Measurements from ENCODE around the gene HLA-E.
"Not testable (repeated sequence)": the region's sequence is repeated elsewhere in the genome, so short reads cannot be mapped to it uniquely, and the experiment has no call there.

The HLA-E gene

GRCh38 chr6:30520522-30520921 lies 31.2 kb downstream of the HLA-E start:
- H3K27me3 Mint-ChIP-seq (ENCODE audit: low read depth, poor library complexity) = peaks cover 43% of the 10 kb centered on the region
- H3K4me3 Mint-ChIP-seq = no peak overlapping the region
- DNase-seq = no peak
- H3K27ac Mint-ChIP-seq = no peak overlapping the region
- no peaks in the 10 kb centered on the region for H3K36me3 Mint-ChIP-seq (ENCODE audit: low read depth)
- no peak for TF ChIP-seq CTCF (IDR thresholded peaks at IDR 0.05)
- H3K4me1 Mint-ChIP-seq = no peaks in the 10 kb centered on the region
- peaks cover 32% of the 10 kb centered on the region for H3K9me3 Mint-ChIP-seq

GRCh38 chr6:30521082-30521481 lies 31.8 kb downstream of the HLA-E start:
- not testable (repeated sequence) for H3K4me3 Mint-ChIP-seq; DNase-seq; H3K4me1 Mint-ChIP-seq; H3K36me3 Mint-ChIP-seq (ENCODE audit: low read depth); H3K27ac Mint-ChIP-seq
- Mint-ChIP-seq H3K9me3 (peaks cover 33% of the 10 kb centered on the region), H3K27me3 (ENCODE audit: low read depth, poor library complexity) (peaks cover 48% of the 10 kb centered on the region)

- H3K9me3 Mint-ChIP-seq = peaks cover 33% of the 10 kb centered on the region
- not testable (repeated sequence) for H3K36me3 Mint-ChIP-seq (ENCODE audit: low read depth); H3K4me3 Mint-ChIP-seq; H3K4me1 Mint-ChIP-seq; DNase-seq; H3K27ac Mint-ChIP-seq
- H3K27me3 Mint-ChIP-seq (ENCODE audit: low read depth, poor library complexity) = peaks cover 48% of the 10 kb centered on the region
Observed at GRCh38 chr6:30521952-30522351, 32.6 kb downstream of the HLA-E start.

GRCh38 chr6:30526444-30526843 lies 37.1 kb downstream of the HLA-E start:
- not testable (repeated sequence) for DNase-seq; H3K36me3 Mint-ChIP-seq (ENCODE audit: low read depth); H3K27ac Mint-ChIP-seq; H3K4me3 Mint-ChIP-seq
- Mint-ChIP-seq H3K4me1 (peaks cover 12% of the 10 kb centered on the region), H3K9me3 (peaks cover 20% of the 10 kb centered on the region), H3K27me3 (ENCODE audit: low read depth, poor library complexity) (peaks cover 49% of the 10 kb centered on the region)

GRCh38 chr6:30529349-30529875 lies 40.1 kb downstream of the HLA-E start:
- not testable (repeated sequence) for H3K36me3 Mint-ChIP-seq (ENCODE audit: low read depth); DNase-seq; H3K4me3 Mint-ChIP-seq; H3K27ac Mint-ChIP-seq
- peaks cover 12% of the 10 kb centered on the region for H3K4me1 Mint-ChIP-seq
- H3K27me3 Mint-ChIP-seq (ENCODE audit: low read depth, poor library complexity) = peaks cover 26% of the 10 kb centered on the region
- peaks cover 11% of the 10 kb centered on the region for H3K9me3 Mint-ChIP-seq

GRCh38 chr6:30530014-30530413 lies 40.7 kb downstream of the HLA-E start:
- no peaks in the 10 kb centered on the region for H3K36me3 Mint-ChIP-seq (ENCODE audit: low read depth)
- no peak for TF ChIP-seq CTCF (IDR thresholded peaks at IDR 0.05)
- H3K4me1 Mint-ChIP-seq = peaks cover 12% of the 10 kb centered on the region
- no peak overlapping the region for H3K4me3 Mint-ChIP-seq
- peaks cover 20% of the 10 kb centered on the region for H3K27me3 Mint-ChIP-seq (ENCODE audit: low read depth, poor library complexity)
- no peak overlapping the region for H3K27ac Mint-ChIP-seq
- H3K9me3 Mint-ChIP-seq = peaks cover 6% of the 10 kb centered on the region
- DNase-seq = no peak

GRCh38 chr6:30533460-30534294 lies 44.4 kb downstream of the HLA-E start:
- TF ChIP-seq CTCF (IDR thresholded peaks at IDR 0.05) = no peak
- Mint-ChIP-seq H3K4me3 (no peak overlapping the region), H3K36me3 (ENCODE audit: low read depth) (no peaks in the 10 kb centered on the region), H3K4me1 (peaks cover 12% of the 10 kb centered on the region), H3K27ac (no peak overlapping the region), H3K27me3 (ENCODE audit: low read depth, poor library complexity) (peaks cover 29% of the 10 kb centered on the region), H3K9me3 (no peaks in the 10 kb centered on the region)
- no peak for DNase-seq

- TF ChIP-seq CTCF (IDR thresholded peaks at IDR 0.05) = no peak
- no peak for DNase-seq
- Mint-ChIP-seq H3K4me1 (peaks cover 14% of the 10 kb centered on the region), H3K9me3 (no peaks in the 10 kb centered on the region), H3K36me3 (ENCODE audit: low read depth) (no peaks in the 10 kb centered on the region), H3K4me3 (no peak overlapping the region), H3K27me3 (ENCODE audit: low read depth, poor library complexity) (peaks cover 26% of the 10 kb centered on the region), H3K27ac (no peak overlapping the region)
Observed at GRCh38 chr6:30537931-30538330, 48.6 kb downstream of the HLA-E start.
